ENCODE measurements around the gene SEMA5B.

SEMA5B gene

GRCh38 chr3:122986693-122987179 lies 40.8 kb downstream of the SEMA5B start:
- Histone ChIP-seq H3K27ac (replicated peaks) (no peak overlapping the region), H3K4me3 (replicated peaks; ENCODE audit: insufficient read depth, low read length) (no peak overlapping the region), H3K27me3 (ENCODE audit: insufficient read depth, poor library complexity, severe bottlenecking) (peaks cover 22% of the 10 kb centered on the region)
- no peak for TF ChIP-seq SPI1 (IDR thresholded peaks at IDR 0.05; ENCODE audit: borderline replicate concordance, low read depth)
- no peak for TF ChIP-seq GABPA (IDR thresholded peaks at IDR 0.05; ENCODE audit: low read depth)
- no peak for TF ChIP-seq POLR2AphosphoS5 (IDR thresholded peaks at IDR 0.05; ENCODE audit: low read depth)
- TF ChIP-seq, protein P1, sequence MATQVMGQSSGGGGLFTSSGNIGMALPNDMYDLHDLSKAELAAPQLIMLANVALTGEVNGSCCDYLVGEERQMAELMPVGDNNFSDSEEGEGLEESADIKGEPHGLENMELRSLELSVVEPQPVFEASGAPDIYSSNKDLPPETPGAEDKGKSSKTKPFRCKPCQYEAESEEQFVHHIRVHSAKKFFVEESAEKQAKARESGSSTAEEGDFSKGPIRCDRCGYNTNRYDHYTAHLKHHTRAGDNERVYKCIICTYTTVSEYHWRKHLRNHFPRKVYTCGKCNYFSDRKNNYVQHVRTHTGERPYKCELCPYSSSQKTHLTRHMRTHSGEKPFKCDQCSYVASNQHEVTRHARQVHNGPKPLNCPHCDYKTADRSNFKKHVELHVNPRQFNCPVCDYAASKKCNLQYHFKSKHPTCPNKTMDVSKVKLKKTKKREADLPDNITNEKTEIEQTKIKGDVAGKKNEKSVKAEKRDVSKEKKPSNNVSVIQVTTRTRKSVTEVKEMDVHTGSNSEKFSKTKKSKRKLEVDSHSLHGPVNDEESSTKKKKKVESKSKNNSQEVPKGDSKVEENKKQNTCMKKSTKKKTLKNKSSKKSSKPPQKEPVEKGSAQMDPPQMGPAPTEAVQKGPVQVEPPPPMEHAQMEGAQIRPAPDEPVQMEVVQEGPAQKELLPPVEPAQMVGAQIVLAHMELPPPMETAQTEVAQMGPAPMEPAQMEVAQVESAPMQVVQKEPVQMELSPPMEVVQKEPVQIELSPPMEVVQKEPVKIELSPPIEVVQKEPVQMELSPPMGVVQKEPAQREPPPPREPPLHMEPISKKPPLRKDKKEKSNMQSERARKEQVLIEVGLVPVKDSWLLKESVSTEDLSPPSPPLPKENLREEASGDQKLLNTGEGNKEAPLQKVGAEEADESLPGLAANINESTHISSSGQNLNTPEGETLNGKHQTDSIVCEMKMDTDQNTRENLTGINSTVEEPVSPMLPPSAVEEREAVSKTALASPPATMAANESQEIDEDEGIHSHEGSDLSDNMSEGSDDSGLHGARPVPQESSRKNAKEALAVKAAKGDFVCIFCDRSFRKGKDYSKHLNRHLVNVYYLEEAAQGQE (IDR thresholded peaks at IDR 0.05; ENCODE audit: insufficient replicate concordance, low read depth) = no peak
- TF ChIP-seq, protein P2, sequence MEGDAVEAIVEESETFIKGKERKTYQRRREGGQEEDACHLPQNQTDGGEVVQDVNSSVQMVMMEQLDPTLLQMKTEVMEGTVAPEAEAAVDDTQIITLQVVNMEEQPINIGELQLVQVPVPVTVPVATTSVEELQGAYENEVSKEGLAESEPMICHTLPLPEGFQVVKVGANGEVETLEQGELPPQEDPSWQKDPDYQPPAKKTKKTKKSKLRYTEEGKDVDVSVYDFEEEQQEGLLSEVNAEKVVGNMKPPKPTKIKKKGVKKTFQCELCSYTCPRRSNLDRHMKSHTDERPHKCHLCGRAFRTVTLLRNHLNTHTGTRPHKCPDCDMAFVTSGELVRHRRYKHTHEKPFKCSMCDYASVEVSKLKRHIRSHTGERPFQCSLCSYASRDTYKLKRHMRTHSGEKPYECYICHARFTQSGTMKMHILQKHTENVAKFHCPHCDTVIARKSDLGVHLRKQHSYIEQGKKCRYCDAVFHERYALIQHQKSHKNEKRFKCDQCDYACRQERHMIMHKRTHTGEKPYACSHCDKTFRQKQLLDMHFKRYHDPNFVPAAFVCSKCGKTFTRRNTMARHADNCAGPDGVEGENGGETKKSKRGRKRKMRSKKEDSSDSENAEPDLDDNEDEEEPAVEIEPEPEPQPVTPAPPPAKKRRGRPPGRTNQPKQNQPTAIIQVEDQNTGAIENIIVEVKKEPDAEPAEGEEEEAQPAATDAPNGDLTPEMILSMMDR (IDR thresholded peaks at IDR 0.05; ENCODE audit: insufficient read depth, low read length) = no peak
- no peak for DNase-seq (ENCODE audit: low read depth in 1 of 2, low spot score in 1 of 2)

GRCh38 chr3:122985539-122985938 lies 42.0 kb downstream of the SEMA5B start:
- Histone ChIP-seq H3K4me3 (replicated peaks; ENCODE audit: insufficient read depth, low read length) (no peak overlapping the region), H3K27ac (replicated peaks) (no peak overlapping the region), H3K27me3 (ENCODE audit: insufficient read depth, poor library complexity, severe bottlenecking) (peaks cover 22% of the 10 kb centered on the region)
- TF ChIP-seq, protein P1 (IDR thresholded peaks at IDR 0.05; ENCODE audit: insufficient replicate concordance, low read depth) = no peak
- TF ChIP-seq SPI1 (IDR thresholded peaks at IDR 0.05; ENCODE audit: borderline replicate concordance, low read depth) (no peak), POLR2AphosphoS5 (IDR thresholded peaks at IDR 0.05; ENCODE audit: low read depth) (no peak), GABPA (IDR thresholded peaks at IDR 0.05; ENCODE audit: low read depth) (no peak)
- TF ChIP-seq, protein P2 (IDR thresholded peaks at IDR 0.05; ENCODE audit: insufficient read depth, low read length) = no peak
- no peak for DNase-seq (ENCODE audit: low read depth in 1 of 2, low spot score in 1 of 2)

GRCh38 chr3:122984650-122985049 lies 42.9 kb downstream of the SEMA5B start:
- TF ChIP-seq POLR2AphosphoS5 (IDR thresholded peaks at IDR 0.05; ENCODE audit: low read depth) = no peak
- TF ChIP-seq, protein P1 (IDR thresholded peaks at IDR 0.05; ENCODE audit: insufficient replicate concordance, low read depth) = no peak
- no peak for TF ChIP-seq SPI1 (IDR thresholded peaks at IDR 0.05; ENCODE audit: borderline replicate concordance, low read depth)
- no peak for TF ChIP-seq GABPA (IDR thresholded peaks at IDR 0.05; ENCODE audit: low read depth)
- TF ChIP-seq, protein P2 (IDR thresholded peaks at IDR 0.05; ENCODE audit: insufficient read depth, low read length) = no peak
- no peak overlapping the region for H3K27ac ChIP-seq (replicated peaks)
- peaks cover 17% of the 10 kb centered on the region for H3K27me3 ChIP-seq (ENCODE audit: insufficient read depth, poor library complexity, severe bottlenecking)
- DNase-seq (ENCODE audit: low read depth in 1 of 2, low spot score in 1 of 2) = no peak
- no peak overlapping the region for H3K4me3 ChIP-seq (replicated peaks; ENCODE audit: insufficient read depth, low read length)

Data from HL-60 (cell line).